Measurements from ENCODE around the gene ACRV1.
"Not testable (repeated sequence)": the region's sequence is repeated elsewhere in the genome, so short reads cannot be mapped to it uniquely, and the experiment has no call there.

Gene ACRV1, protein sequence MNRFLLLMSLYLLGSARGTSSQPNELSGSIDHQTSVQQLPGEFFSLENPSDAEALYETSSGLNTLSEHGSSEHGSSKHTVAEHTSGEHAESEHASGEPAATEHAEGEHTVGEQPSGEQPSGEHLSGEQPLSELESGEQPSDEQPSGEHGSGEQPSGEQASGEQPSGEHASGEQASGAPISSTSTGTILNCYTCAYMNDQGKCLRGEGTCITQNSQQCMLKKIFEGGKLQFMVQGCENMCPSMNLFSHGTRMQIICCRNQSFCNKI

GRCh38 chr11:125680747-125681146, at the start of gene ACRV1:
Gene ACRV1 (minus strand): TSS chr11:125680847. CDS start chr11:125680780, 67 bp downstream.
- H3K27me3 ChIP-seq (replicated peaks; ENCODE audit: control insufficient read depth, insufficient read depth, low read length): no peaks in the 10 kb centered on the region
- no peak for TF ChIP-seq CTCF (IDR thresholded peaks at IDR 0.05; ENCODE audit: insufficient read depth, low read length, poor library complexity, severe bottlenecking)
- no peak within 1 kb of the TSS for H3K4me3 ChIP-seq (replicated peaks; ENCODE audit: low read depth, low read length)
- peaks cover 9% of the 10 kb centered on the region for H3K36me3 ChIP-seq (ENCODE audit: control insufficient read depth, insufficient read depth, low read length)
- no peak for DNase-seq (ENCODE audit: extremely low read depth, insufficient read length)

DNA sequence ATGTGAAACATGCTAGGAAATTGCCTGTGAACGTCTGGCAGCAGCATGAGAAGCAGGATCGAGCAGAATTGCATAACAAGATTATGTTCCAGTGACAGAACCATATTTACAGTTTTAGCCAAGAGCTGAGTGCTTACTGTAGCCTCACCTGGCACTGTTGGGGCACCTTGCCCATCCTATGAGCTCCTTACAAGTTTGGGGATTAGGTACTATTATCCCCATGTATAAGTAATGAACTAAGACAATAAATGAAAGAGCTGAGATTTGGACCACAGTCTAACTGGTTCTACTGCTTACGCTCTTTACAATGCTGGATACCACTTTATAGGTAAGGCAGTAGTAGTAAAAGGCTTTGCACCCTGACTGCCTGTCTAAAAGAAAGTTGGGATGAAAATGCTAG, 48.3 kb upstream of the ACRV1 start:
- Histone ChIP-seq H3K27me3 (replicated peaks; ENCODE audit: control insufficient read depth, insufficient read depth, low read length) (no peaks in the 10 kb centered on the region), H3K36me3 (ENCODE audit: control insufficient read depth, insufficient read depth, low read length) (no peaks in the 10 kb centered on the region), H3K4me3 (replicated peaks; ENCODE audit: low read depth, low read length) (no peak overlapping the region)
- DNase-seq (ENCODE audit: extremely low read depth, insufficient read length): no peak
- TF ChIP-seq CTCF (IDR thresholded peaks at IDR 0.05; ENCODE audit: insufficient read depth, low read length, poor library complexity, severe bottlenecking): no peak

DNA sequence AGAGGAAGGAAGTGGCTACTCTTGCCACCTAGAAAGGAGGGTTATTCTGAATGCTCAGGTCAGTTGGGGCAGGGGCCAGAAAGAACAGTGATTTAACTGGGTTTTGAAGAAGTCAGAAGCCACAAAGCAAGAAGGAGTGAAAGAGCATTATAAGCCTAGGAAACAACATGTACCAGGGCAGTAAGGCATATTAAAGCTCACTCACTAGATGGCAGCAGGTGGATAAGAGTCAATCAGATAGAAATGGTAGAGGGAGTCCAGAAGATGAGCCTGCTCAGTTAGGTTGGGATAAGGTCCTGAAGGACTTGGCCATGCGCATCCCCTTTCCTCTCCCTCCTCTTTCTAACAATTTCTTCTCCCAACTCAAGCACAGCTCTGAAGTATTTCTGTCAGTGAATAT, 43.5 kb upstream of the ACRV1 start:
- no peaks in the 10 kb centered on the region for H3K36me3 ChIP-seq (ENCODE audit: control insufficient read depth, insufficient read depth, low read length)
- TF ChIP-seq CTCF (IDR thresholded peaks at IDR 0.05; ENCODE audit: insufficient read depth, low read length, poor library complexity, severe bottlenecking): peak; percentile 30
- H3K27me3 ChIP-seq (replicated peaks; ENCODE audit: control insufficient read depth, insufficient read depth, low read length): no peaks in the 10 kb centered on the region
- no peak for DNase-seq (ENCODE audit: extremely low read depth, insufficient read length)
- H3K4me3 ChIP-seq (replicated peaks; ENCODE audit: low read depth, low read length): no peak overlapping the region

- no peak for TF ChIP-seq CTCF (IDR thresholded peaks at IDR 0.05; ENCODE audit: insufficient read depth, low read length, poor library complexity, severe bottlenecking)
- no peaks in the 10 kb centered on the region for H3K27me3 ChIP-seq (replicated peaks; ENCODE audit: control insufficient read depth, insufficient read depth, low read length)
- no peaks in the 10 kb centered on the region for H3K36me3 ChIP-seq (ENCODE audit: control insufficient read depth, insufficient read depth, low read length)
- DNase-seq (ENCODE audit: extremely low read depth, insufficient read length): no peak
- no peak overlapping the region for H3K4me3 ChIP-seq (replicated peaks; ENCODE audit: low read depth, low read length)
Measured at GRCh38 chr11:125720781-125721180, 40.1 kb upstream of the ACRV1 start.

DNA sequence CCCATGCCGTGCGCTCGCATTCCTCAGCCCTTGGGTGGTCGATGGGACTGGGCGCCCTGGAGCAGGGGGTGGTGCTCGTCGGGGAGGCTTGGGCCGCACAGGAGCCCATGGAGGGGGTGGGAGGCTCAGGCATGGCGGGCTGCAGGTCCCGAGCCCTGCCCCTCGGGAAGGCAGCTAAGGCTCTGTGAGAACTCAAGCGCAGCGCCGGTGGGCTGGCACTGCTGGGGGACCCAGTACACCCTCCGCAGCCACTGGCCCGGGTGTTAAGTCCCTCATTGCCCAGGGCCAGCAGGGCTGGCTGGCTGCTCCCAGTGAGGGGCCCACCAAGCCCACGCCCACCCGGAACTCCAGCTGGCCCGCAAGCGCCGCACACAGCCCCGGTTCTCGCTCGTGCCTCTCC, 24.0 kb upstream of the ACRV1 start:
- not testable (repeated sequence) for H3K4me3 ChIP-seq (replicated peaks; ENCODE audit: low read depth, low read length); H3K36me3 ChIP-seq (ENCODE audit: control insufficient read depth, insufficient read depth, low read length); H3K27me3 ChIP-seq (replicated peaks; ENCODE audit: control insufficient read depth, insufficient read depth, low read length); DNase-seq (ENCODE audit: extremely low read depth, insufficient read length)

DNA sequence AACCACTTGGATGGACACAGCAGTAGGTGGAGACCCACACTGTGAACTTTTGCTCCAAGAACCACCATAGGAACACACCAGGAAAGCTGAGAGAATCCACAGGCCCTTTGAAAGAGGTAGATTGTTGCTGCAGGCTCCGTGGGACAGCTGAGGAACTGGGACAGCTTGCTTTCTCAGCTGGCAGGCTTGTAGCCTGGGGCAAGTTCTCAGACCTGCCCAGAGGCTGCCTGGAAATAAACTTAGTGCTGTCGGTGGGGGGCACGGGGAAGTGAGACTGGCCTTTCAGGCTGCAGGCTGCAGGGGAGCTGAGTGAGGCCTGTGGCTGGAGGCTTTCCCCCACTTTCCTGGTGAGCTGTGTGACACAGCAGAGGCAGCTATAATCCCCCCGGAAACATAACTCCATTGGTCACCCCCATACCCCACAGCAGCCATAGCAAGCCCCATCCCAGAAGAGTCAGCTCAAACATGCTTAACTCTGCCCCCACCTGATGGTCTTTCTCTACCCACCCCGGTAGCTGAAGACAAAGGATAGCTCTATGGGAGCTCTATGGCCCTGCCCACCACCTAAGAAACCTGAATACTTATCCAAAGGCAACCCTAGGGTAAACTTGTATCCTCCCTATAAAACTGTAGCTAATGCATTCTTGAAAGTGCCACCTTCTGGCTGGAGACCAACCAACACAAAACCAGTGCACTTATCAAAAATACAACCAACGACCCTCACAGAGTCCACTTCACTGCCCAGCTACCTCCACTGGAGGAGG, 21.4 kb upstream of the ACRV1 start:
- no peak for DNase-seq (ENCODE audit: extremely low read depth, insufficient read length)
- no peak for TF ChIP-seq CTCF (IDR thresholded peaks at IDR 0.05; ENCODE audit: insufficient read depth, low read length, poor library complexity, severe bottlenecking)
- no peak overlapping the region for H3K4me3 ChIP-seq (replicated peaks; ENCODE audit: low read depth, low read length)
- no peaks in the 10 kb centered on the region for H3K36me3 ChIP-seq (ENCODE audit: control insufficient read depth, insufficient read depth, low read length)
- H3K27me3 ChIP-seq (replicated peaks; ENCODE audit: control insufficient read depth, insufficient read depth, low read length): no peaks in the 10 kb centered on the region

Data from GM06990 (cell line).